ENCODE results near the gene KCP.

Gene KCP

GRCh38 chr7:128893251-128894100 is 17.0 kb downstream of the KCP start:
- no peak for DNase-seq (ENCODE audit: low read depth)
- no peak overlapping the region for H3K4me3 ChIP-seq (ENCODE audit: low read depth, low read length)

GRCh38 chr7:128892521-128893250 is 17.8 kb downstream of the KCP start:
- TF ChIP-seq CTCF (IDR thresholded peaks at IDR 0.05; ENCODE audit: low read depth, low read length, missing control alignments): no peak
- H3K4me3 ChIP-seq (ENCODE audit: low read depth, low read length): no peak overlapping the region
- DNase-seq (ENCODE audit: low read depth): no peak

More at GRCh38 chr7:128893251-128894100, 17.0 kb downstream of the KCP start:
- TF ChIP-seq CTCF (IDR thresholded peaks at IDR 0.05; ENCODE audit: low read depth, low read length, missing control alignments): no peak

- DNase-seq (ENCODE audit: low read depth): no peak
- no peak for TF ChIP-seq CTCF (IDR thresholded peaks at IDR 0.05; ENCODE audit: low read depth, low read length, missing control alignments)
- H3K4me3 ChIP-seq (ENCODE audit: low read depth, low read length): no peak overlapping the region
These were observed 18.6 kb downstream of the KCP start for GRCh38 chr7:128891942-128892269.

- TF ChIP-seq CTCF (IDR thresholded peaks at IDR 0.05; ENCODE audit: low read depth, low read length, missing control alignments): no peak
- DNase-seq (ENCODE audit: low read depth): no peak
- no peak overlapping the region for H3K4me3 ChIP-seq (ENCODE audit: low read depth, low read length)
These were observed 19.2 kb downstream of the KCP start for GRCh38 chr7:128891110-128891941.

GRCh38 chr7:128890306-128891109 is 20.0 kb downstream of the KCP start:
- TF ChIP-seq CTCF (IDR thresholded peaks at IDR 0.05; ENCODE audit: low read depth, low read length, missing control alignments): no peak
- H3K4me3 ChIP-seq (ENCODE audit: low read depth, low read length): no peak overlapping the region
- no peak for DNase-seq (ENCODE audit: low read depth)

DNA sequence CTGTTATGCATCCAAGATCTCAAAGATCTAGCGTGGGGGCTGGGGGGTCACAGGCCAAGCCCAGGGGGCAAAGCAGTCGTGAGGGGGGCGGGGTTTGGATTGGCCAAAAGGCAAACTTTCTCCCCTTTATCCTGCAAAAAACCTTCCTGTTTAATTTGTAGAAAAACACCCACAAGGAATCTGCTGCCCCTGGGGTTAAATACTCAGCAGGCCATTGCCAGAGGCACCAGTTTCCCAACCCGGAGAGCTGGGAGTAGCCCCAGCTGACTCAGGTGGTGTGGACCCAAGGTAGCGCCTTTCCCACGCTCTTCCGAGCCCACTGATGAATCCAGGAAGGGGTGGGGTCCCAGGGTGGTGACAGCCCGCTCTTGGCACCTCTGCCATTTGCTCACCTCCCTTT is 21.4 kb downstream of the KCP start:
- DNase-seq (ENCODE audit: low read depth): no peak
- H3K4me3 ChIP-seq (ENCODE audit: low read depth, low read length): no peak overlapping the region
- no peak for TF ChIP-seq CTCF (IDR thresholded peaks at IDR 0.05; ENCODE audit: low read depth, low read length, missing control alignments)

Measured in GM12864 (cell line).